Left forelimb (tissue), 1 donor: Measurements from ENCODE around the gene RARA.

ENCODE experiments used
- DNase-seq: peaks from one replicate; pipeline ENCODE4 v3.0.0-alpha.2; 2018; ENCODE audit warnings: low spot score

The RARA gene

DNA sequence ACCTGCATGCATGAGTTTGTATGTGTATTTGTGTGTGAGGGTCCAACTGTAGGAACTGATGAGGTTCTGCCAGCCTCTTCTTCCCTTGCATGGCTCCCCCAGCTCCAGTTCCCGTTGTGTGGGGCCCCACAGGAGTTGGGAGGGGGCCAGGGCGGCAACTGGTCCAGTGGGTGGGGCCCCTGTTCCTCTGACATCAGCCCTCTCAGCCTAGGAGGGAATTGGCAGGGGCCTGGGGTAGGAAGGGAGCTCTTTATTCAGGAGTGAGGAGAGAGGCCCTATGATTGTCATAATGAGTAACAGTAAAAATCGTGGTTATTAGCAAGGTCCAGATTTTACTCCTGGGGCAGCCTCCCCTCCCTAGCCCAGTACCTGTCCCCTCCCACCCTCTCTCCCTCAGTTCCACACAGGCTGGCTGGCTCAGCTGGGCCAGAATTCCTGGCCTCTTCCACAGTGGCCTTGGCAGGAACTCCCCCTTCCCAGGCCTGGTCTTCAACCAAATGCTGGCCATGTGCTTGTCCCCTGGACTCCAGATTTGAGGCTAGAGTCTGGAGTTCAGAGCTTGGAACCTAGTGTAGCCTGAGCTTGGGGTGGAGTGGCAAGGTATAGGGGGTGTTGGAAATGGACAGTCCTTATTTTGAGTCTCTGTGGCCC is 18.9 kb downstream of the RARA start:
- DNase-seq = no peak

DNA sequence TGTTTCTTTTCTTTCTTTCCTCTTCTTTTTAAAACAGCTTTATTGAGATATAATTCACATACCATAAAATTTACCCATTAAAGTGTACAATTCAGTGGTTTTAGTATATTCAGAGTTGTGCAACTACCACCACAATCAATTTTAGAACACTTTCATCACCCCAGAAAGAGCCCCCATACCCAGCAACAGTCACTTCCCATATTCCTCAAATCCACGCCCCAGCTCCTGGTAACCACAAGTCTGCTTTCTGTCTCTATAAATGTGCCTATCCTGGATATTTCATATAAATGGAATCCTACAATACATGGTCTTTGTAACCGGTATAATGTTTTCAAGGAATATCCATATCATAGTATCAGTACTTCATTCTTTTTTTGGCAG is 19.4 kb downstream of the RARA start:
- DNase-seq = no peak

DNA sequence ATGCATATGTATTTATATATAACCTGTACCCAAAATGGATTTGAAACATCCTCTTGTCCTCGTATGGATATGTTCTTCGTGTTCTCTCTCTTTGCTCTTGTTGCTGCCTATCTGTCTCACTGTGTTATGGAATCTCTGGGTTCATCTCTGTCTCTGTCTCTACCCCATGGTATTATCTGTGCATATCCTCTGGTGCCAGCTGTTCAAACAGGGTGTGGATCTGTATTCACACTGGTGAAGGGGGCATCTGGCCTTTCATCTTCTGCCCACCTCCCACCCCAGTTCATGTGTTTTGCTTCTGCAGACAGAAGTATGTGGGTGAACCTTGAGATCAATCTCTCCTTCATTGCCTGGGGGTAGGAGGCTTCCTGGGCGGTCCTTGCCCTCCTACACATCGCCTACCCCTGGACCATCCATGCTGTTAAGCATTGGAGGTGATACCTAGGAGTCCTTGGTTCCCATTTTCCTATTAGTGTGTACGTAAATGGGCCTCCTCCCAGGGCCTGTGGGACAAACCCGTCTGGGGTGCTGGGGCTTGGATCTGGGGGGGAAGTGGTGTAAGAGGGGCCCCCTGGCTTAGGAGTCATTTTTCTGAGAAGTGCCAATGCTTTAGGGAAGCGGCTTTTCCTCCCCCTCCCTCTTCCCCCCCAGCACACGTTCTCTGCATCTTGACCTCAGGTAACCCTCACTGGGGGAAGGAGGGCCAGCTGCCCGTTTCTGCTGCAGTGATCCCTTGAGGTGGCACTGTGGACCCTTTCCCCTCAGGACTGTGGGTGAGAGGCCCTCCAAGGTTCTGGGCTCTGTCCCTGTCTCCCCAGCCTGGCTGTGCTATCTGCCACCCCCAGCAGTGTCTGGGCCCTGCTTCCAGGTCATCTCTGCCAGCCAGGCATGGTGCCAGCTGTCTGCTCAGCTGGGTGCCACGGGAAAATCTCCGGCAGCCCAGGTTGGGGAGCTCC is 21.1 kb downstream of the RARA start:
- DNase-seq = no peak

DNA sequence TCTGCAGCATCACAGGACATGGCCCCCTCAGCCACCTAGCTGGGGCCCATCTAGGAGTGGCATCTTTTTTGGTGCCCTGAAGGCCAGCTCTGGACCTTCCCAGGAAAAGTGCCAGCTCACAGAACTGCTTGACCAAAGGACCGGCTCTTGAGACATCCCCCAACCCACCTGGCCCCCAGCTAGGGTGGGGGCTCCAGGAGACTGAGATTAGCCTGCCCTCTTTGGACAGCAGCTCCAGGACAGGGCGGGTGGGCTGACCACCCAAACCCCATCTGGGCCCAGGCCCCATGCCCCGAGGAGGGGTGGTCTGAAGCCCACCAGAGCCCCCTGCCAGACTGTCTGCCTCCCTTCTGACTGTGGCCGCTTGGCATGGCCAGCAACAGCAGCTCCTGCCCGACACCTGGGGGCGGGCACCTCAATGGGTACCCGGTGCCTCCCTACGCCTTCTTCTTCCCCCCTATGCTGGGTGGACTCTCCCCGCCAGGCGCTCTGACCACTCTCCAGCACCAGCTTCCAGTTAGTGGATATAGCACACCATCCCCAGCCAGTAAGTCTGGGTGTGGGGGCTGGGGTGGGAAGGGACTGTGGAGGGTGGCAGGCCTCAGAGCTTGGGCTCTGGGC is 22.0 kb downstream of the RARA start:
- no peak for DNase-seq

DNA sequence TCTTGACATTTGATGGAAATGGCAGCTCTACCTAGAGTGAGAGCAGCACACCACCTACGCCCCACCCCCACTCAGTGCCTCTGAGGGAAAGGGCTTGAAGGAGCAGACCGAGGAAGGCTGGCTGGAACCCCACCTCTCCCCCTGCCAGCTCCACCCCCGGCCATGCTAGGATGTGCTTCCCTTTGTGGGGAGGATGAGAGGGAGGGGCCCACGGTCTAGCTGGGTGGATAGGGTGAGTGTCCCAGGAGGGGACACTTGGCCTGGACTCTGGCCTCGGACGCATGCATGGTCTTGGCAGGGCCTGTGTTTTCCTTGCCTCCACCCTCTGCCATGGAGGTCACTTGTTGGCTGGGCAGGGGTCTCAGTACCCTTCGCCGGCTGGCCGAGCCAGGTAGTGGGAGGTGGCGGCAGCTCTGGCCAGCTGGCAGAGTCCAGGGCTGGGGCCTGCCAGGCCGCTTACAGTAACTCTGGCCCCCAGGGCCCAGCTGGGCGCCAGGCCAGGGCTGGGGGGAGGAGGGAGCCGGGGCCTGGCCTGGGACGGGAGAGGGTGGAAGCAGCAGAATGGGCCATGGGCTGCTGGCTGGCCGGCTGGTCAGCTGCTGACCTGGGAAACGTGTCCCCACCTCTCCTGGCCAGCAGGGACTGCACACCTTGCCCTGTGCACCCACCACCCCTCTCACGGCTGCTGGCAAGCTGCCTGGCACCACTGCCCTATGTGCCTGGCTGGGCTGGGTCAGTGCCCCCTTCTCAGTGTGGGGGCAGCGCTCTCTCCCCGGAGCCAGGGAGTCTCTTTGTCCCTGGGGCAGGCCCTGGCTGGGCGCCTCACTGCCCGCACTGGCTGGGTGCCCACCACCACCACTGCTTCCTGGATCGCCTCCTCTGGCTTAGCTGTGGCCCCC is 23.0 kb downstream of the RARA start:
- peak; percentile 92 for DNase-seq

DNA sequence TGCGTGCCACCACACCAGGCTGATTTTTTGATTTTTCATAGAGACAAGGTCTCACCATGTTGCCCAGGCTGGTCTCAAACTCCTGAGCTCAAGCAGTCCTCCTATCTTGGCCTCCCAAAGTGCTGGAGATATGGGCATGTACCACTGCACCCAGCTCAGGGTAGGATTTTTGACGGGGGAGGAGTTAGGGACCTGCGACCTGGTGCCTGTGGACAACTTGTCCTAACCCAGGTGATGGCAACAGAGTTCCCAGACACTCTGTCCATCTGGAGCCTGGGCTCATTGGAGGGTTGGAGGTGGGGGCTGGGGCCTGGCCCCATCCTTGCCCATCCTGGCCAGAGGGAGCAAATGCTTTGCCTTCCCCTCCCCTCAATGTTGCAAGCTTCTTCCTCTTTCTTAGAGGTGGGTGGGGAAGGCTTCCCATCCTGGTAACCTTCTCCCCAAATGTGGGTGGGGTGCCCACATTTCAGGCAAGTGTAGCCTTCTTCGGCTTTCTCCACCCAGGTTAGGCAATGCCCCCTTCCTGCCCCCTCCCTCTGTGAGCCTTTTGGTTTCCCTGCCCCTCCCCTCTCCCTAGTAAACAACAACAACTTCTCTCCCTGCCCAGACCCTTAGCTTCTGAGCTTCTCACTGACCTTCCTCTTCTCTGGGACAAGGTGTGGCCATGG is 24.9 kb downstream of the RARA start:
- no peak for DNase-seq

DNA sequence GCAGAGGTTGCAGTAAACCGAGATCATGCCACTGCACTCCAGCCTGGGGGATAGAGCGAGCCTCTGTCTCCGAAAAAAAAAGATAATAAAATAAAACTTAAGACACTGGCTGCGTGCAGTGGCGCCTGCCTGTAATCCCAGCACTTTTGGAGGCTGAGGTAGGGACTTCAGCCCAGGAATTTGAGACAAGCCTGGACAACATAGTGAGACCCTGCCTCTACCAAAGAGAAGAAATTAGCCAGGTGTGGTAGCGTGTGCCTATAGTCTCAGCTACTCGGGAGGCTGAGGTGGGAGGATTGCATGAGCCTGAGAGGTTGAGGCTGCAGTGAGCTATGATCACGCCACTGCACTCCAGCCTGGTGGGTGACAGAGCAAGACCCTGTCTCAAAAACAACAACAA is 26.6 kb downstream of the RARA start:
- DNase-seq = no peak

DNA sequence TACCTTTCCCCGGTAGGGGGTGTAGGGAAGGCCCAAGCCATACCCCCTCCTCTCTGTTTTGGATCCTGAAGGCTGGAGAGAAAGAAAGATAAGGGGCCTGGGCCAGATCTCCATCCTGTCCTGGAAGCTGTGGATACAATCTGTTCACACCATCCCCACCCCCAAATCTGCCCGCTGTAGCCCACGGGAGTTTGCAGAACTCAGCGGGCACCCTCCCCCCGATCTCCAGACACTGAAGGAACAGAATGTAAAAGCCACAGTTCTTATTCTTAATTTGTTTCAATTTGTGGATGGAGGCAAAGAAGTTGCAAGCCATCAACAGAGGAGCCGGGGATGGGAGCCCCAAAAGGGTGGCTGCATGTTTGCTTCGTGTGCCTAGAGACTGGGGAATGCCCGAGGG is 28.4 kb downstream of the RARA start:
- no peak for DNase-seq

DNA sequence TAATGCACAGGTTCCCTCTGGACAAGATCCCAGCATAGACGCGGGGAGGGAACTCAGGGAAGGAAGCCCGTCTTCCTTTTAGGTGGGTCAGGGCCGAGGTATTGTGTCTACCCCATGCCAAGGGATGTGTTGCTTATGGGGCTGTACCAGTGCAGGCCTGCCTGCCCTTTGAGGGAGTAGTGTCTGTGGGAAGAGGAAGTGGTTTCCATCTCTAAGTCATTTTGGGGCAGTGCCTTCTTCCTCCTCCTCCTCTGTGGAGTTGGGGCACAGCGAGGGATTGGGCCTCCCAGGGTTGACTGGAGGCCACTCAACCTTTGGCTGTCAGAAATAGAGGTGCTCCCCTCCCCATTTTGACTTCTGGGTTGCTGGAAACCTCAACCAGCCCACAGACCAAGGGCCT is 29.1 kb downstream of the RARA start:
- no peak for DNase-seq

DNA sequence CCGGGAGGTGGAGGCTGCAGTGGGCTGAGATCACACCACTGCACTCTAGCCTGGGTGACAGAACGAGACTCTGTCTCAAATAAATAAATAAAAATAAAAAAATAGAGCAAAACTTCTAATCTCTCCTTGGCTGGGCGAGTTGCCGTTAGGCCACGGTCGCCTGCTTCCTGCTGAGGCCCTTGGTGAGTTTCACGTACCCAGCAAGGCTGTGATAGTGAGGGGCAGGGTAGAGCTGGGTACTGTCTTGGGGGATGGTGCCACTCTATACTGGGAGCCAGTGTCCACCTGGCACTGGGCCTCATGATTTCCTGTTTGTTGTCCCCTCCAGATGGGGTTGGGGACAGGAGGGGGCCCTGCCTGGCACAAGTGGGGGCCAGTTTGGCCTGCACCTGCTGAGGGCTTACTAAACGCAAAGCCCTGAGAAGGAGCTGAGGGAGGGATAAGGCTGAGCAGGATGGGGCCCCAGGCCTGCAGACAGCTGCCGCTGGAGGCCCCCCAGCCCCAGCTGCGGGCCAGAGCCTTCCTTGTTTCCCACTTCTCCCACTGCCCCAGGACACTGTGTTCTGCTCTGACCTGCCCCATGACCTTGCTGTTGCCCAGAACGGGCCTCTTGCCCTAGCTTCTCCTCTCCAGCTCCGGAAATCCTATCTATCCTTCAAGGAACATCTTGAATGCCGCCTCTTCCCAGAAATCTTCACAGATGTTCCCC is 30.1 kb downstream of the RARA start:
- no peak for DNase-seq

DNA sequence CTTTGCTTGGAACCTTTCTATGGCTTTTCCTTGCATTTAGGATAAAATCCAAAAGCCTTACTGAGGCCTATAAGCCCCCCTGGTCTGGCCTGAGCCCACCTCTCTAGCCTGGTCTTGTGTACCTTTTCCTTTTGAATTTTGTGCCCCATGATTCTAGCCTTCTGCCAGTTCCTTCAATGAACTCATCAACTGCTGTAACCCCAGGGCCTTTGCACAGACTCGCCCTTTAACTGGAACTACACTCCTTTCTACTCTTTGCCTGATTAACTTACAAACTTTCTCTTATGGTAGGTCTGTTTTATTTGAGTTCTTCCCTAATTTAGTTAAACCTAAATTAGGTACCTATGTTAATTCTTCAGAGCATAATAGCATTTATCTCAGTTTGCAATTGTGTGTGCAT is 31.3 kb downstream of the RARA start:
- DNase-seq = no peak

DNA sequence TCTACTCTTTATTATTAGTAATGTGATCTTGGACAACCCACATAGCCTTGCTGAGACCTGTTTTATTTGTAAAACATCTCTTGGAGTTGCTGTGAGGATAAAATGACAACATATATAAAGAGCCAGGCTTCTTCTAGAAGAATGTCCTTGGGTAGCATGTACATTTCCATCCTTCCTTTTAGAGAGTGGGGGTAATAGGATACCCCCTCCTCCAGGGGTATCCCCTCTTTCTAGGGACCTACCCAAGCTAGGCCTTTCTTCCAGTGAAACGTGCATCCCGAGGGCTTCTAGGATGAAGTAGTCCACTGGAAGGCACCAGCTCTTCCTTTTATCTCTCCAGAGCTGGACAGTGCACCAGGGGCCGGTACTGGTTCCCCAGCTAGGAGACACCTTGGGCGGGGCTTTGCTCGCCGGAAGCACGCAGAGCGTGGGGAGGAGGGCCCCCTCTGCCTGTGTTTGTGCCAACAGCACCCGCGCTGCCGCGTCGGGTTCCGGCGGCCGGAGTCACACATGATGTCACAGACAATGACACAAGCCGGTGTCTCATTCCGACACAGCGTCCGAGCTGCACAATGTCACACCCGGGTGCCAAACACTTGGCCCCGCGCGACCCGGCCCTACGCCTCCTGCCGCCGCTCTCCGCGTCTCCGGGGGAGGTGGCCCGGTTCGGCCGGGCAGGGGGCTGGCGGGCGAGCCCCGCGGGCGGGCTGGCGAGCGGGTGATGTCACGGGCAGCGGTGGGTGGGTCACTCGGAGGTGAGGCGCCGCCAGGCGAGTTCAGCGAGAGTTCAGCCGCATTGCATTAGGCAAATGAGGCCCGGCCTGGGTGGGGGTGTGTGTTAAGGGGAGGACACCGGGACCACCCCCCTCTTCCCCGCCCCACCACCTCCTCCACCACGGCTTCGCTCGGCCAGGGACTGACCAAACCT is 32.2 kb downstream of the RARA start:
- DNase-seq = peak; percentile 86

DNA sequence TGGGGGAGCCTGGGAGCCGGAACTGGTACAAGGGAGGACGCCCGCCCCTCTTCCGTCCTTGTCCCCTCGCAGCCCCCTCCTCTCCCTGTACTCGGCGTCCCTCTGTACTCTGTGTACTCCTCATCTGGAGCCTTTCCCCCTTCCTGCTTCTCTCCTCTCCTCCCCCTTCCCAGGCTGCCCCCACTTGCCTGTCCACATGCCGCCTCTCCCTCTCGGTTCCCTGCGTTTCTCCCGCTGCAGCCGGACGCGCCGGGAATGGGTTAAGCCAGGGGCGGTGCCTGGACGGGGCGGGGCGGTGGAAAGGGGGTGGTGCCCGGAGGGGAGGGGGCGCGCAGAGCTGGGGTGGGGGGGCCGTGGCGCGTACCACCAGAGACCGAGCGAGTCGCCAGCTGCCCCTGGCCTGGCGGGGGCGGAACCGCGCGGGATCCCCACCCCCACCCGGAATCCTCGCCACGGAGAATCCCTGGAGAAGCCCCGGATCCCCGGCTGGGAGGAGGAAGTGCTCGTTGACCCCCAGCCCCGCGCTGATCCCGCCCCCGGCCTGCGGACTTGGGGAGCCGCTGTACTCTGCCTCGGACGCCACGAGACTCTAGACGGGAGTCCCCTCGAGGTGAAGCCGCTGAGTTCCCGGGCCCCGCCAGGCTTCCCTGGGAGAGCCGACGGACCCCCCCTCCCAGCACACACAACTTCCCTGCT is 33.0 kb downstream of the RARA start:
- peak; percentile 93 for DNase-seq

DNA sequence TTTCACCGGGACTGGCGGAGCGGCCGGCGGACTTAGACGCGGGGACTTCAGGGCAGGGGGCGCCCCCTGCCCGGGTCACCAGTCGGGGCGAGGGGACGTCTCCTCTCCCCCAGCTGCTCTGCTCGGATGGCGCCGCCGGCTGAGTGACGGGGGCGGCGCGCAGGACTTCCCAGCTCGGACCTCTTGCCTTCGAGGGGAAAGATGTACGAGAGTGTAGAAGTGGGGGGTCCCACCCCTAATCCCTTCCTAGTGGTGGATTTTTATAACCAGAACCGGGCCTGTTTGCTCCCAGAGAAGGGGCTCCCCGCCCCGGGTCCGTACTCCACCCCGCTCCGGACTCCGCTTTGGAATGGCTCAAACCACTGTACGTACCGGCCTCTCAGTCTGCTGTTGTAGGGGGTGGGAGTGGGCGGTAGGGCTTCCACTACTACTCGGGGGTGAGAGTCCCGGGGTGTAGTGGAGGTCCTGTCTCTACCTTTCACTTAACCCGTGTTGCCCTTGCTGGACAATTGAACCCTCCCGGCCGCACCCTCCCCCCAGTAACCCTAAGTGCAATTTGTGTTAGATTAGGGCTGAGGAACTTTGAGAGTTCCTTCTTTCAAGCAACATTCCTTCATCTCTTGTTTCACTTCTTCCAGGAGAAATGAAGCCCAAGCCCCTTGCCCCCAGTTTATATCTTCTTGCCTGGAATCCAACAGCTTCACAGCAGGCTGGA is 33.7 kb downstream of the RARA start:
- DNase-seq = no peak

DNA sequence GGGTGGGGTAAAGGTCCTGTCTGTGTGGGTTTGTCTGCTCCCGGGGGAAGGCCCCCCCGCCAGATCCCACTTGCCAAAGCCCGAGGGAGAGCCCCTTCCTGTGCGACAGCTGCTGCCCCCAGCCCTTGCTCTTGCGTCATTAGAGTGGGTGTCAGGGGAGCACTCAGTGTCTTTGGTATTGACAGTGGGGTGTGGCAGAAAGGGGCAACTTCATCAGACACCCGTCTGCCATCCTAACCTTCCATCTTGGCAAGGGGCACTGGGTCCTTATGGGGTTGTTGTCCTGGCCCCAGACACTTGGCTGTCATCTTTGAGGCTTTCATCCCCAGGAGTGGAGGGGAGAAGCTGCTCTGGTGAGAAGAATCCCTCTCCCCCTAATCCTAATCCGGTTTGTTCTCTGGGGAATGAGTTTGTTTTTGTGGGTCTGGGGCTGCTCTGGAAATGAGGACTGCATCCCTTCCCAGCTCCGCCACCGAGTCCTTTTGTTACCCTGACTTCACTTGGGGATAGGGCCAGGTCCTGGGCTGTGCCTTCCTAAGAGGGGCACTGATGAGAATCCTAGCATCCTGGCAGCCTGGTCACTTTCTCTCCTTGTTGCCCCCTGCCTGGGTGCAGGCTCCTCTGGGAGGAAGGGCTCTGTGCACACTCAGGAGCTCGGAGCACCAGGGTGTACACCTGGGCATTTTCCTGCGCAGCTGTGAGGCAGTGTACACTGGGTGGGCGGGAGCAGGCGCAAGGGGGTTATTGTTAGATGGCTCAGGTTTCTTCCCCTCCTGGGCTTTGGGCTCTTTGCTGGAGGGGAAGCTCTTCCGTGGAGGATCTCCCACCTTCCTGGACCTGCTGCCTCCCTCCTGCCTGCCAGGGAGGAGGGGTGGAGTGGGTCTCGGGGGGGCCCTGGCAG is 34.5 kb downstream of the RARA start:
- DNase-seq = no peak

DNA sequence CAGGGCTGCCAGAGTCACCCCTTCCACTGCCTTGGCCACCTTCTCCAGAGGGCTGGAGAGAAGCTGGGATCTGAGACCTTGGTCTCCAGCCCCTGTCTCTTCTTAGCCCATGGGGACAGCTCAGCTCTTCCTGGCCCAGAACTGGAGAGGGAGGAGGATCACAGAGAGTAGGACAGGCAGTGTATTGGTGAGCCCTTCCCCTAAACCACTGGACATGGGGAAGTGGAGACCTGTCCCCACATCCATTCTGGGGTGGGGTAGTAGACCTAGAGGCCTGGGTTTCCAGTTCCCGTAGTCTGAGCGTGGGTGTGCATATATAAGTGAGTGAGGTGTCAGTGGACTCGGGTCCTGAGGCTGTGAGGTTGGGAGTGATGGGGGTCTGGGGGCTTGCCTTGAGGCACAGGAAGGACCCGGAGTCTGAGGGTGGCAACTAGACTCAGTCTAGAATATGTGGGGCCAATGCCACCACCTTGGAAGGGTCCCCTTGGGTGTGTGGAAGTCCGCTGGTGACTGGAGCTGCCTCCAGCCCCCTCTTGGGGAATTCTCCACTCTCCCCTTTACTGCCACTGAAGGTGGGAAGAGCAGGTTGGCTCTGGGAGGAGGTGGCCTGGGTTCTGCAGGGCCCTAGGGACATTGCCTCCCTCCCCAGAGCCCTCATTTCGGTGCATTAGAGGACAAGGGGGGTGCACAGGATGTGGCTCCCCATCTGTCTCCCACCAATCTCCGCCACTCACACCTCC is 35.6 kb downstream of the RARA start:
- DNase-seq = no peak
